Osteocyte (in vitro differentiated cells): ENCODE measurements around the gene SGO1. TPM values are rescaled to one million over a fixed set of nuclear protein-coding genes. Genes with fewer than 3 reads are reported as not detected.

Experiments
- DNase-seq: peaks from one replicate; pipeline ENCODE4 v3.0.0; 2021; ENCODE audit warnings: mixed read lengths; ENCODE audit not compliant: unreplicated experiment; ENCODE audit errors: extremely low spot score
- H3K27ac Mint-ChIP-seq: one replicate; pipeline ENCODE4 v1.8.0; 2021; ENCODE audit warnings: mild to moderate bottlenecking, mixed read lengths; ENCODE audit not compliant: unreplicated experiment
- H3K27me3 Mint-ChIP-seq: one replicate; pipeline ENCODE4 v1.8.0; 2021; ENCODE audit warnings: mixed read lengths; ENCODE audit not compliant: unreplicated experiment
- H3K36me3 Mint-ChIP-seq: one replicate; pipeline ENCODE4 v1.8.0; 2021; ENCODE audit warnings: mixed read lengths; ENCODE audit not compliant: unreplicated experiment
- H3K4me1 Mint-ChIP-seq: one replicate; pipeline ENCODE4 v1.8.0; 2021; ENCODE audit warnings: mixed read lengths; ENCODE audit not compliant: unreplicated experiment
- H3K4me3 Mint-ChIP-seq: one replicate; pipeline ENCODE4 v1.8.0; 2021; ENCODE audit warnings: mild to moderate bottlenecking, moderate library complexity, mixed read lengths; ENCODE audit not compliant: unreplicated experiment
- H3K9me3 Mint-ChIP-seq: one replicate; pipeline ENCODE4 v1.8.0; 2021; ENCODE audit warnings: mixed read lengths; ENCODE audit not compliant: unreplicated experiment
- total RNA-seq: library from RNA; stranded (reverse); gene quantifications from 2 replicates; pipeline ENCODE4 v1.2.1, GENCODE V29; 2021
- TF ChIP-seq, protein P1 (sequence below): fragments of 200-600 bp; sonication (generic); IDR thresholded peaks from 2 replicates; pipeline ENCODE4 v1.5.0; 2021; ENCODE audit warnings: antibody characterized with exemption, mild to moderate bottlenecking, moderate library complexity

SGO1 gene
- total RNA-seq, 1 donor from 2014 or later, result 2.7 TPM

DNA sequence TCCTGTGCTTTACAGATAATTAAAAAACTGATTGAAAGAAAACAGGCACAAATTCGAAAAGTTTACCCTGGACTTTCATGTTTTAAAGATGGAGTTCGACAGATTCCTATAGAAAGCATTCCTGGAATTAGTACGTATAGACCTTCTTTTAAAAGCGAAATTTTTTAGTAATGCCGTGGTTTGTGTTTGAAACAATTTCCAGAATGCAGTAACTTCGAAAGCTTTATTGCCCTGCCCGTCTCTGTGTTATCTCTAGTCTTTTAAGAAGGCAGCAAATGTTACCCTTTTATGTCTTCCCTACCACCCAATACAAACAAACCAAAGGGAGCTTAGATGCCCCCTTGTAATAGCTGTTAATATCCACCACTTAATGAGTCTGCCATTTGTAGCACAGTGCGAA lies 39.7 kb downstream of the SGO1 start:
- H3K9me3 Mint-ChIP-seq, result no peaks in the 10 kb centered on the region
- peaks cover 24% of the 10 kb centered on the region for H3K36me3 Mint-ChIP-seq
- H3K27me3 Mint-ChIP-seq, result no peaks in the 10 kb centered on the region
- no peak overlapping the region for H3K27ac Mint-ChIP-seq
- DNase-seq, result no peak
- no peak overlapping the region for H3K4me3 Mint-ChIP-seq
- TF ChIP-seq, protein P1, sequence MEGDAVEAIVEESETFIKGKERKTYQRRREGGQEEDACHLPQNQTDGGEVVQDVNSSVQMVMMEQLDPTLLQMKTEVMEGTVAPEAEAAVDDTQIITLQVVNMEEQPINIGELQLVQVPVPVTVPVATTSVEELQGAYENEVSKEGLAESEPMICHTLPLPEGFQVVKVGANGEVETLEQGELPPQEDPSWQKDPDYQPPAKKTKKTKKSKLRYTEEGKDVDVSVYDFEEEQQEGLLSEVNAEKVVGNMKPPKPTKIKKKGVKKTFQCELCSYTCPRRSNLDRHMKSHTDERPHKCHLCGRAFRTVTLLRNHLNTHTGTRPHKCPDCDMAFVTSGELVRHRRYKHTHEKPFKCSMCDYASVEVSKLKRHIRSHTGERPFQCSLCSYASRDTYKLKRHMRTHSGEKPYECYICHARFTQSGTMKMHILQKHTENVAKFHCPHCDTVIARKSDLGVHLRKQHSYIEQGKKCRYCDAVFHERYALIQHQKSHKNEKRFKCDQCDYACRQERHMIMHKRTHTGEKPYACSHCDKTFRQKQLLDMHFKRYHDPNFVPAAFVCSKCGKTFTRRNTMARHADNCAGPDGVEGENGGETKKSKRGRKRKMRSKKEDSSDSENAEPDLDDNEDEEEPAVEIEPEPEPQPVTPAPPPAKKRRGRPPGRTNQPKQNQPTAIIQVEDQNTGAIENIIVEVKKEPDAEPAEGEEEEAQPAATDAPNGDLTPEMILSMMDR, result no peak
- peaks cover 6% of the 10 kb centered on the region for H3K4me1 Mint-ChIP-seq

DNA sequence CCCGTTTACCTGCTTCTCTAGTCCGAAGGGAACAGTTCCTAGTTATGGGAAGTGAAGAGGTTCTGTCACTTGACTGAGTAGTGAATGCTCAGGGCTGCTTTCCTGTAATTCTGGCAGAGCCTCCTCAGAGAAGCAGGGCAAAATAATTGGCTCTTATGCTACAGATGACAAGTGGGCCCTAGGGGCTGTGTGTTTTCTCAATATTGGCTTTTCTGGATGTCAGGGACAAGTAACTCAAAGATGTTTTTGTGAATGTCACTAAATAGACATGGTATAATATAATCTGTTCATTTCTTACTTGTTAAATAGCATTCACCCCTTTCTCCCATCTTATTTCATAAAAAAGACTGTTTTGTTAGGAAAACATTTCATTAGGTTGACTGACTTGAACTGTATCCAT lies 40.1 kb downstream of the SGO1 start:
- H3K27ac Mint-ChIP-seq, result no peak overlapping the region
- TF ChIP-seq, protein P1, result no peak
- H3K4me1 Mint-ChIP-seq, result peaks cover 6% of the 10 kb centered on the region
- no peak overlapping the region for H3K4me3 Mint-ChIP-seq
- no peaks in the 10 kb centered on the region for H3K27me3 Mint-ChIP-seq
- DNase-seq, result no peak
- peaks cover 25% of the 10 kb centered on the region for H3K36me3 Mint-ChIP-seq
- H3K9me3 Mint-ChIP-seq, result no peaks in the 10 kb centered on the region

DNA sequence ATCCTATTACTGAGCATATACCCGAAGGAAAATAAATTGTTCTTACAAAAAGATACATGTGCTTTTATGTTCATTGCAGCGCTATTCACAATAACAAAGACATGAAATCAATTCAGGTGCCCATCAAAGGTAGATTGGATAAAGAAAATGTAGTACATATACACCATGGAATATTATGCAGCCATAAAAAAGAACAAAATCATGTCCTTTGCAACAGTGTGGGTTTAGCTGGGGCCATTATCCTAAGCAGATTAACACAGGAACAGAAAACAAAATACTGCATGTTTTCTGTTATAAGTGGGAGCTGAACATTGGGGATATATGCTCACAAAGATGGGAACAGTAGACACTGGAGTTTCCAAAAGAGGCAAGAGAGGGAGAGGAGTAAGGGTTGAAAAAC lies 42.5 kb downstream of the SGO1 start:
- no peak overlapping the region for H3K27ac Mint-ChIP-seq
- H3K36me3 Mint-ChIP-seq, result peaks cover 14% of the 10 kb centered on the region
- H3K9me3 Mint-ChIP-seq, result no peaks in the 10 kb centered on the region
- TF ChIP-seq, protein P1, result no peak
- no peaks in the 10 kb centered on the region for H3K27me3 Mint-ChIP-seq
- H3K4me1 Mint-ChIP-seq, result peaks cover 6% of the 10 kb centered on the region
- H3K4me3 Mint-ChIP-seq, result no peak overlapping the region
- DNase-seq, result no peak

DNA sequence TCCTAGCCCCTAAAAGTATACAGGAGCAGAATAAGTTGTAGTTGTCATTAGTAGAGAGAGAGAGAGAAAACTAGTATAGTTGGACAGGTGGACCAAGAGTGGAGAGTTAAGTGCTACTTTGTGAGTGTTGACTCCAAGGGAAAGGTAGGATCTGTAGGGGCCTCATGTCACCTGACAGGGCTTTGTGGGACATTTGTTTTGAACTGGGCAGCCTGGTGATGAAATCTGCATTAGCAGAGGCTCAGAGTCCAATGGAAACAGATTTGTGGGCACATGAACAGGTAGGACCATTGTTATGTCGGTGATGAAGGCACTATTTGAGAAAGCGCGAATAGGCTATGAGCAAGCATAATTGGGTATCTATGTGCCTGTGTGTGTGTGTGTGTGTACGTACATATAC lies 43.5 kb downstream of the SGO1 start:
- Mint-ChIP-seq H3K27me3 (no peaks in the 10 kb centered on the region), H3K4me3 (no peak overlapping the region), H3K9me3 (no peaks in the 10 kb centered on the region), H3K4me1 (peaks cover 3% of the 10 kb centered on the region), H3K36me3 (peaks cover 17% of the 10 kb centered on the region), H3K27ac (no peak overlapping the region)
- no peak for DNase-seq
- TF ChIP-seq, protein P1, result no peak

DNA sequence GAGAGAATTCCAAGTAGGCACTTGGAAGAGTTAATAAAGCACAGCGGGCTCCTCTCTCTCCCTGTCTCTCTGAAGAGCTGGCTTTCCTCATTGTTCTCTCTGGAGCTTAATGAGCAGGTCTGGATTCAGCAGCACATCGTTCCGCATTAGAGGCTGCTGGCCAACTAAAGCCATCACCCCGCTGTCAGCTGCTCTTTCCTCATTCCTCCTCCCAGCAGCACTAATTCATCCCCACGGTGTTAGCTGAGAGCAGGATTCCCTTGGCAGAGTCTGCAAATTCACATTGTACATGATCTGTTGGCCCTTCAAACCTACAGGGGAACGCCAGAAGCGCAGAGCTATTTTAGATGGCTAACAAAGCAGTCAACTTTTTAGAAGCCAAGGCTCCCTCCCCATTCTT lies 44.2 kb downstream of the SGO1 start:
- no peak overlapping the region for H3K4me3 Mint-ChIP-seq
- TF ChIP-seq, protein P1, result no peak
- DNase-seq, result no peak
- no peaks in the 10 kb centered on the region for H3K27me3 Mint-ChIP-seq
- H3K36me3 Mint-ChIP-seq, result peaks cover 17% of the 10 kb centered on the region
- H3K4me1 Mint-ChIP-seq, result peaks cover 2% of the 10 kb centered on the region
- H3K9me3 Mint-ChIP-seq, result no peaks in the 10 kb centered on the region
- peak overlapping the region; percentile 29 for H3K27ac Mint-ChIP-seq
